Stimulated activated CD8-positive, alpha-beta memory T cell treated with anti-CD3 and anti-CD28 coated beads, Interleukin-4, amount 100 ng/mL, for 4 hours (primary cell): Measurements from ENCODE around the gene MCCC2.
"Not testable (repeated sequence)": the region's sequence is repeated elsewhere in the genome, so short reads cannot be mapped to it uniquely, and the experiment has no call there.

Experiments used
- DNase-seq, 2 donors: peaks; one replicate each; pipeline ENCODE4 v3.0.0-alpha.2; 2020; ENCODE audit warnings: low read depth in 2 of 2, low spot score in 1 of 2

MCCC2 gene

GRCh38 chr5:71658916-71659662 lies 71.9 kb downstream of the MCCC2 start:
- DNase-seq = no peak

- no peak for DNase-seq
Measured at GRCh38 chr5:71662381-71662780, 75.2 kb downstream of the MCCC2 start.

- no peak for DNase-seq
Measured at GRCh38 chr5:71663191-71663969, 76.2 kb downstream of the MCCC2 start.

GRCh38 chr5:71664615-71665014 lies 77.5 kb downstream of the MCCC2 start:
- not testable (repeated sequence) for DNase-seq

GRCh38 chr5:71666321-71666720 lies 79.2 kb downstream of the MCCC2 start:
- no peak for DNase-seq

GRCh38 chr5:71677977-71678376 lies 90.8 kb downstream of the MCCC2 start:
- DNase-seq = no peak

- no peak for DNase-seq
Measured at GRCh38 chr5:71679714-71680113, 92.6 kb downstream of the MCCC2 start.

GRCh38 chr5:71680510-71680909 lies 93.4 kb downstream of the MCCC2 start:
- DNase-seq = no peak

GRCh38 chr5:71681296-71681695 lies 94.2 kb downstream of the MCCC2 start:
- DNase-seq = no peak

GRCh38 chr5:71684309-71684708 lies 97.2 kb downstream of the MCCC2 start:
- no peak for DNase-seq

GRCh38 chr5:71693828-71694427 lies 106.8 kb downstream of the MCCC2 start:
- DNase-seq = no peak

GRCh38 chr5:71695071-71695470 lies 107.9 kb downstream of the MCCC2 start:
- DNase-seq = no peak

- no peak for DNase-seq
Measured at GRCh38 chr5:71695595-71695994, 108.5 kb downstream of the MCCC2 start.

GRCh38 chr5:71697967-71698366 lies 110.8 kb downstream of the MCCC2 start:
- no peak for DNase-seq

GRCh38 chr5:71699233-71699632 lies 112.1 kb downstream of the MCCC2 start:
- no peak for DNase-seq

- no peak for DNase-seq
Measured at GRCh38 chr5:71699751-71700150, 112.6 kb downstream of the MCCC2 start.

GRCh38 chr5:71700803-71701202 lies 113.7 kb downstream of the MCCC2 start:
- DNase-seq = no peak

GRCh38 chr5:71701407-71701806 lies 114.3 kb downstream of the MCCC2 start:
- no peak for DNase-seq

- DNase-seq = no peak
Measured at GRCh38 chr5:71703941-71704340, 116.8 kb downstream of the MCCC2 start.

GRCh38 chr5:71705421-71705820 lies 118.3 kb downstream of the MCCC2 start:
- no peak for DNase-seq

- DNase-seq = no peak
Measured at GRCh38 chr5:71706906-71707305, 119.8 kb downstream of the MCCC2 start.
